Kidney epithelial cell (primary cell): ENCODE results near the gene ZNF770. TPM values are rescaled to one million over a fixed set of nuclear protein-coding genes. Genes with fewer than 3 reads are reported as not detected.
A peak's percentile ranks its signal among the peaks of the same experiment; 100 is the strongest.

Experiments
- DNase-seq: peaks from one replicate; pipeline ENCODE4 v3.0.0-alpha.2; 2010; ENCODE audit warnings: low read depth
- H3K27me3 ChIP-seq: 2 replicates; pipeline ENCODE4 v1.6.0; 2011; ENCODE audit warnings: low read length; ENCODE audit not compliant: control insufficient read depth, insufficient read depth
- H3K36me3 ChIP-seq: 2 replicates; pipeline ENCODE4 v1.5.1; 2011; ENCODE audit warnings: low read length; ENCODE audit not compliant: control insufficient read depth, insufficient read depth
- H3K4me3 ChIP-seq: 2 replicates; pipeline ENCODE4 v1.5.1; 2011; ENCODE audit warnings: low read depth, mild to moderate bottlenecking, control low read depth, low read length
- total RNA-seq: library from RNA; depleted of rRNA; stranded (reverse); fragments of >200 nt; gene quantifications from 2 replicates; pipeline ENCODE4 v1.2.3, GENCODE V29; 2015
- TF ChIP-seq, protein P1 (sequence below): IDR thresholded peaks from 2 replicates; pipeline ENCODE4 v1.5.1; 2011; ENCODE audit warnings: mild to moderate bottlenecking, moderate library complexity, low read length, control low read depth, inconsistent platforms; ENCODE audit not compliant: insufficient read depth, poor library complexity, severe bottlenecking

ZNF770 gene
- total RNA-seq, 1 donor from 2014 or later: 45.9 TPM

DNA sequence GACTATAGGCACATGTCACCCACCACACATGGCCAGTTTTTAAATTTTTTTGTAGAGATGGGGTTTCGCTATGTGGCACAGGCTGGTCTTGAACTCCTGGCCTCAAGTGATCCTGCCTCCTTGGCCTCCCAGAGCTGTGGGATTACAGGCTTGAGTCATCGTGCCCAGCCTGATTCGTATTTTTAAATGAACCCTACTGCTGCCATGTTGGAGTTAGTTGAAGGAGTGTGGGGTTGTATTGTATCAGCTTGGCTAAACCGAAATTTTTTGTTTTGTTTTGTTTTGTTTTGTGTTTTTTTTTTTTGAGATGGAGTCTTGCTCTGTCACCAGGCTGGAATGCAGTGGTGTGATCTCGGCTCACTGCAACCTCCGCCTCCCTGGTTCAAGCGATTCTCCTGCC lies 11.8 kb upstream of the ZNF770 start:
- TF ChIP-seq, protein P1, sequence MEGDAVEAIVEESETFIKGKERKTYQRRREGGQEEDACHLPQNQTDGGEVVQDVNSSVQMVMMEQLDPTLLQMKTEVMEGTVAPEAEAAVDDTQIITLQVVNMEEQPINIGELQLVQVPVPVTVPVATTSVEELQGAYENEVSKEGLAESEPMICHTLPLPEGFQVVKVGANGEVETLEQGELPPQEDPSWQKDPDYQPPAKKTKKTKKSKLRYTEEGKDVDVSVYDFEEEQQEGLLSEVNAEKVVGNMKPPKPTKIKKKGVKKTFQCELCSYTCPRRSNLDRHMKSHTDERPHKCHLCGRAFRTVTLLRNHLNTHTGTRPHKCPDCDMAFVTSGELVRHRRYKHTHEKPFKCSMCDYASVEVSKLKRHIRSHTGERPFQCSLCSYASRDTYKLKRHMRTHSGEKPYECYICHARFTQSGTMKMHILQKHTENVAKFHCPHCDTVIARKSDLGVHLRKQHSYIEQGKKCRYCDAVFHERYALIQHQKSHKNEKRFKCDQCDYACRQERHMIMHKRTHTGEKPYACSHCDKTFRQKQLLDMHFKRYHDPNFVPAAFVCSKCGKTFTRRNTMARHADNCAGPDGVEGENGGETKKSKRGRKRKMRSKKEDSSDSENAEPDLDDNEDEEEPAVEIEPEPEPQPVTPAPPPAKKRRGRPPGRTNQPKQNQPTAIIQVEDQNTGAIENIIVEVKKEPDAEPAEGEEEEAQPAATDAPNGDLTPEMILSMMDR: no peak
- no peak for DNase-seq
- Histone ChIP-seq H3K4me3 (no peak overlapping the region), H3K36me3 (no peaks in the 10 kb centered on the region), H3K27me3 (no peaks in the 10 kb centered on the region)

DNA sequence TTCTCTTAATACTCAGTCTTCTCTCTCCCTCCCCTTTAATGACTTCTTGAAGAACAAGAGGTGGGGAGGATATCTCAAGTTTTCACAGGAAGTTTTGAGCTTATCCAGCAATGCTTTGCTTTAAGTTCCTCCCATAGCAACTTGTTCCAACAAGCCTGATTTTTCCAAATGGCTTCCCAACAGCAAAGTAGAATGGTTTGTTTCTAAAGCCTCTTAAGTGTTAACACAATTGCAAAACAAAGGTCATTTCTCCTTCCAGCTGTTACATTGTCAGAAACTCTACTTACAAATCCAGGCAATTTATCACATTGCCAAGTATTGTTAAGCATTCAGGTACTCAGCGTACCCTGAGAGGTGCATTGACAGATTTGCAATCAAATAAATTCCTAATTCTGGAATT lies 6.8 kb upstream of the ZNF770 start:
- Histone ChIP-seq H3K36me3 (no peaks in the 10 kb centered on the region), H3K27me3 (no peaks in the 10 kb centered on the region), H3K4me3 (no peak overlapping the region)
- DNase-seq: no peak
- TF ChIP-seq, protein P1: no peak

DNA sequence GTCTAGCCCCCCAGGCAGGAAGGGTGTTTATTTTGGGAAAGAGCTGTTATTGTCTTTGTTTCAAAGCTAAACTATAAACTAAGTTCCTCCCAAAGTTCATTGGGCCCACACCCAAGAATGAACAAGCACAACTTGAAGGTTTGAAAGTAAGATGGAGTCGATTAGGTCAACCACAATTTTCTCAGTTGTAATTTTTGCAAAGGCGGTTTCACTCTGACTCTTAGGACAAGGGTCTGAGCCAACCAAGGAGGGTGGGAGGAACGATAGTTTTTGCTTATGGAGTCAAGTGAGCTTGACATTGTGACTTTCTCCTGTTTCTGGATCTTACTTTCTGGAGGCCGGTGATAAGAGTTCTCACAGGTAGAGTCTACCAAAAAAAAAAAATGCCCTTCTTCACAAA lies 5.8 kb upstream of the ZNF770 start:
- TF ChIP-seq, protein P1: no peak
- no peak overlapping the region for H3K4me3 ChIP-seq
- DNase-seq: no peak

DNA sequence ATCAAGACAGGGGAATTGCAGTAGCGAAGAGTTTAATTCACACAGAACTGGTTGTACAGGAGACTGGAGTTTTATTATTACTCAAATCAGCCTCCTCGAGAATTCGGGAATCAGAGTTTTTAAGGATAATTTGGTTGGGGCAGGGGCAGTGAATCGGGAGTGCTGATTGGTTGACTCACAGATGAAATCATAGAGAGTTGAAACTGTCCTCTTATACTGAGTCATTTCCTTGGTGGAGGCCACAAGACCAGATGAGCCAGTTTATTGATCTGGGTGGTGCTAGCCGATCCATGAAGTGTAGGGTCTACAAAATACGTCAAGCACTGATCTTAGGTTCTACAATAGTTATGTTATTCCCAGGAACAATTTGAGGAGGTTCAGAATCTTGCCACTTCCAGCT lies 5.3 kb upstream of the ZNF770 start:
- Histone ChIP-seq H3K36me3 (no peaks in the 10 kb centered on the region), H3K4me3 (no peak overlapping the region), H3K27me3 (no peaks in the 10 kb centered on the region)
- TF ChIP-seq, protein P1: no peak
- DNase-seq: no peak

More for the DNA sequence above, 5.8 kb upstream of the ZNF770 start:
- H3K36me3 ChIP-seq: no peaks in the 10 kb centered on the region
- no peaks in the 10 kb centered on the region for H3K27me3 ChIP-seq

DNA sequence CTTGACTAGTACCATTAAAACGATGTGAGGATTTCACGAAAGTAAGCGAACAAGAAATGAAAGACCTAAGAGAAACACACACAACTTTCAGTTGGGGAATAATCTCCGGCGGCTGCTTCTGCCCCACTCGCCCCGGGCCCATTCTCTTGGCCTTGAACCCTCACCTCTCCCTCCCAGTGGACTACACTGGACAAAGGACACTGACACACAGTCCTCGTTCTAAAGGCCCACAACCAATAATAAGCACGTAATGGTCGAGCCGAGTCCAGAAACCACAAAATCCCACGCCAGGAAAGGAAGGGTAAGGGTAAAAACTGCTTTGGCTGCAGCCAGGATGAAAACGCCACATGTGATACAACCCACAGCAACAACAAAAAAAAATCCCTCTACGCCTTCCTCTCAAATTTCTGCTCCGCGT lies 469 bp downstream of the ZNF770 start:
- Histone ChIP-seq H3K27me3 (no peaks in the 10 kb centered on the region), H3K36me3 (no peaks in the 10 kb centered on the region), H3K4me3 (peak overlapping the region; percentile 83)
- TF ChIP-seq, protein P1: no peak
- no peak for DNase-seq

DNA sequence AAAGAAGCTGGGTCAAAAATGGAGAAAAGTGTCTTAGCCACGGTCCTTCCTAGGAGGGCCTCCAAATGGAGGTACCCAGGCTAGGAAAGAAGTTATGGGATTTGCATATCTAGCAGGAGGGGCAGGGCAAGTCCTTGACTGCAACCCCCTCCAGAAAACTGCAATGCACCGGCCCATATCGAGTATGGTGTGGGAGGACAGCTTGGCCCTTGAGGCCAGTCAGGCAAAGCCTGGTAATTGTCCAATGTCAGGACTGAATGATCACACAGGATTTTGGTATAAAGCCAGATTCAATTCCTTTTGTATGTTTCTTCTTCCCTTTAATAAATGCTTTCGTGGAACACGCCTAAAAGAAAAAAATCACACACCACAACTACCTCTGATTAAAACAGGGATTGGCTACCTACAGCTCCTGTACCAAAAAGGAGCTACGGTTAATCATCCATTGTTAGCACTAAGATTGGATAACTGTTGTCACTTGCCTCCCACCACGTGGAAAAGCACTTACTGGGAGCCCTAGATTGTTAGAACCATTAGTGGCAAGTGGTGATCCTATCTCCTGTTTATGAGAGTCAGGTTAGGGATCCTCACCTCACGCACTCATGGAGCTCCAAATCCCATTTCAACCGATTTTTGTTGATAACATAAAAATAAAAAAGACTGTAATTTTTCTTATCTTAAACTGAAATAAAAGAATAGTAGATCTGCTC lies 1.2 kb downstream of the ZNF770 start:
- peak overlapping the region; percentile 83 for H3K4me3 ChIP-seq
- no peaks in the 10 kb centered on the region for H3K27me3 ChIP-seq
- DNase-seq: no peak
- TF ChIP-seq, protein P1: no peak
- H3K36me3 ChIP-seq: no peaks in the 10 kb centered on the region
